KOPT-K1 (cell line): ENCODE data around the gene RSKR.
A peak's percentile ranks its signal among the peaks of the same experiment; 100 is the strongest.
"Not testable (repeated sequence)": the region's sequence is repeated elsewhere in the genome, so short reads cannot be mapped to it uniquely, and the experiment has no call there.

ENCODE experiments used
- H3K27ac ChIP-seq: fragments of 200-600 bp; sonication (generic); 2 replicates; pipeline ENCODE4 v1.5.1; 2016; ENCODE audit warnings: antibody characterized with exemption, mild to moderate bottlenecking, low read depth, low read length; ENCODE audit not compliant: poor library complexity, severe bottlenecking
- H3K36me3 ChIP-seq: fragments of 200-600 bp; sonication (generic); 2 replicates; pipeline ENCODE4 v1.5.1; 2017; ENCODE audit warnings: antibody characterized with exemption, mild to moderate bottlenecking, low read length, moderate library complexity; ENCODE audit not compliant: insufficient read depth
- H3K9me3 ChIP-seq: fragments of 200-600 bp; sonication (generic); 2 replicates; pipeline ENCODE4 v1.5.1; 2017; ENCODE audit warnings: antibody characterized with exemption, low read length, mild to moderate bottlenecking; ENCODE audit not compliant: insufficient read depth, poor library complexity, severe bottlenecking

Gene RSKR

DNA sequence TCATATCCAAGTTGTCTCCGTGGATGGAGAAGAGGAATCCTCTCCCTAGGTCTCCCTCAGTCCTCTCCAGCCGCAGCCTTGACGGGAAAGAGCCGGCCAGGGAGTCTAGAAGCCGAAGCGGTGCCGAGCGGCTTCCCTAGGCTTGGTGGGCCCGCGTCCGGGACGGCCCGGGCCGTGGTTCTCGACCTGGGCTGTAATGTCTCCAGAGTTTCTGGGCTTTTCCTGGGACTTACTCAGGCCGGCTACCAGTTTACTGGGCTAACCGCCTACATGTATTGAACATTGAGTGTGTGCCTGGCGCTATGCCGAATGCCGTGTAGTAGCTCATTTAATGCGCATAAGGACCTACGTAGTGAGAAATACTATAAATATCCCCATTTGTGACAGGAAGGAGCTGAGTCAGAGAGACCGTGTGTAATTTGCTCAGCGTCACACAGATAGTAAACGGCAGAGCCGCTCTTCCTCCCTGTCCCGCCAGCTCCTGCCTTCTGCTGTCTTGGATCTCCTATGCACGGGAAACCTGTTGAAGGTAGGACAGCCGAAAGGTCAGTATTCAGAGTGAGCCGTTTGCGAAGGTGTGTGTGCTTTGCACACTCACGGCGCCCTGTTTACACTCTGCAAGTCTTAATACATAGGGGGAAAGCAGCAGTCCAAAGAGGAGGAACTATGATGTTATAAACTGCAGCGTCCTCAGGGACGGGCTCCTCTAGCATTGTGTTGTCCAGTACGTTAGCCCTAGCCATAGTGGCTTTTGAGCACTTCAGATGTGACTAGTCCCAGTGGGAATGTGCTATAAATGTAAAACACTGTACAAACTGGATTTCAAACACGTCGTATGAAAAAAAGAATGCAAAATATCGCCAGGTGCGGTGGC lies 14.4 kb downstream of the RSKR start:
- Histone ChIP-seq H3K36me3 (peaks cover 20% of the 10 kb centered on the region), H3K27ac (peak overlapping the region; percentile 80), H3K9me3 (no peaks in the 10 kb centered on the region)

- no peaks in the 10 kb centered on the region for H3K9me3 ChIP-seq
- peak within 1 kb of the TSS; percentile 80 for H3K27ac ChIP-seq
- H3K36me3 ChIP-seq, result peaks cover 27% of the 10 kb centered on the region
Measured at GRCh38 chr17:28598799-28599310, 15.1 kb downstream of the RSKR start, which contains the start of gene SPAG5. SPAG5 (minus strand) TSS chr17:28599025; CDS start chr17:28598946, 79 bp downstream.

DNA sequence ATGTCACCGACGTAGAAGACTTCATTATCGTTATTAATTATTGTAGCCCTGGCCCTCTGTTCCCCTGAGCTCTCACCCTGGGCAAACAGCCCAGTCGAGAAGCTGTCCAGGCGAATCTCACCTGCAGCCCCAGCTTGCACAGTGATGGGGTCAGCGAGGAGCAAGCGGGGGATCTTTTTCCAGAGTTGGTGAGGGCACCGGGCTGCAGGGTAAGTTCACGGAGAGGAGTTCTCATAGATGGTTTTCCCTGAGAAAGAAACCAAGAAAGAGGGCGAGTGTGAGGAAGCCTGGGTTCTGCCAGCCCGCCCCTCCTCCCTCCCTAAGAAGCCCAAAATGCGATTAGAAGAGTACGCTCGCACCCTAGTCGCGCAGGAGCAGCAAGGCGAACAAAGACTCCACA lies 15.6 kb downstream of the RSKR start:
- no peaks in the 10 kb centered on the region for H3K9me3 ChIP-seq
- peaks cover 31% of the 10 kb centered on the region for H3K36me3 ChIP-seq
- peak overlapping the region; percentile 80 for H3K27ac ChIP-seq

GRCh38 chr17:28597606-28598383 lies 16.2 kb downstream of the RSKR start:
- peak overlapping the region; percentile 80 for H3K27ac ChIP-seq
- H3K36me3 ChIP-seq, result peaks cover 35% of the 10 kb centered on the region
- no peaks in the 10 kb centered on the region for H3K9me3 ChIP-seq

GRCh38 chr17:28592260-28592659 lies 21.7 kb downstream of the RSKR start:
- peaks cover 84% of the 10 kb centered on the region for H3K36me3 ChIP-seq
- no peaks in the 10 kb centered on the region for H3K9me3 ChIP-seq
- no peak overlapping the region for H3K27ac ChIP-seq

DNA sequence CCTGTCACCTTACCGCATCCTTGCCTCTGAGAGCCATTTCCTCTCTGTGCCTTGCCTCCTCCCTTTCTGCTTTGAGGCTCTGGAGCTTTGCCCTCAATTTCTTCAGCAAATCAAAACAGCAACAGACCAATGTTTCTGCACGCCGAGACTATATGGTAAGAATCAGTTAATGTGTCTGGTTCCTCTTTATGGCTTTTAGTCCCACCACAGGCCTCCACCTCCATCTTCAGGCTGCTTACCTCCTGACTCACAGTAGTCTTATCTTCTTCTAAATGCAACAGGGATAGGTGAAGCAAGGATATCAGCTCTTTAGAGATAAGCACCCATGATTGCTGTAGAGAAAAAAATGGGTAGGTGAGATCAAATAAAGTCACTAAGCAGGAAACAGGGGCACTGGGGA lies 28.1 kb downstream of the RSKR start:
- H3K36me3 ChIP-seq, result peaks cover 97% of the 10 kb centered on the region
- H3K27ac ChIP-seq, result no peak overlapping the region
- no peaks in the 10 kb centered on the region for H3K9me3 ChIP-seq

- no peaks in the 10 kb centered on the region for H3K9me3 ChIP-seq
- peaks cover 97% of the 10 kb centered on the region for H3K36me3 ChIP-seq
- H3K27ac ChIP-seq, result no peak overlapping the region
Measured at GRCh38 chr17:28584434-28584833, 29.6 kb downstream of the RSKR start.

- Histone ChIP-seq H3K36me3 (peaks cover 97% of the 10 kb centered on the region), H3K9me3 (no peaks in the 10 kb centered on the region)
Measured at GRCh38 chr17:28582513-28582912, 31.5 kb downstream of the RSKR start.

DNA sequence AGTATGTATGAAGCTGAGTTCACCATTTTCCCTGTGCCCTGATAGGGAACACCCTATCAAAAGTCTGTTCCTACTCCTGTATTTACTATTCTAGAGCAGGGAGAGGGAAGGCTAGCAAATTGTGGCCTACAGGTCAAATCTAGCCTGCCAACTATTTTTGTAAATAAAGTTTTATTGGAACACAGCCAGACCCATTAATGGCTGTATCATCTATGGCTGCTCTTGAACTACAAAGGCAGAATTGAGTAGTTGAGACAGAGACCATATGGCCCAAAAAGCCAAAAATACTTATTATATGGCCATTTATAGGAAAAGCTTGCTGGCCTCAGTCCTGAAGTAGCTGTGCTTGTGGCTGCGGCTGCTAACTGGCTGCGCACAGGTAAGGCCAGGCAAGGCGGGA lies 33.0 kb downstream of the RSKR start:
- H3K9me3 ChIP-seq, result no peaks in the 10 kb centered on the region
- peaks cover 88% of the 10 kb centered on the region for H3K36me3 ChIP-seq
- no peak overlapping the region for H3K27ac ChIP-seq

More at GRCh38 chr17:28582513-28582912, 31.5 kb downstream of the RSKR start:
- no peak overlapping the region for H3K27ac ChIP-seq

DNA sequence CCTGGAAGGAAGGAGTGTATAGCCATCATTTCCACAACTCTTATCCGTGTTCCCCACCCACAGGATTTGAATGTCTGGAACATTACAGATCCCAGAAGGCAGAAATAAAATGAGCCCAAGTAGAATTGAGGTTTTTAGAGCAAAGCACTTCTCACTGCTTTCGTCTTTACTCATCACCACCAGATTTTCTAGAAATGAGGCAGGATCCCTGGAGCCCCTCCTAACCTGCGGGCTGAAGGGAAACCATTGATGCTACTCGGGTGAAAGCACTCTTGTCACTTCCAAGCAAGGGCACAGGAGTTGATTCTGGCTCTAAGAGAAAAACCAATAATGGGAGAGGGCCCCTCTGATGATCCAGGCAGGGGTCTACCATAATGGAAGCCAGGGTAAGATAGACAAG lies 34.5 kb downstream of the RSKR start:
- no peaks in the 10 kb centered on the region for H3K9me3 ChIP-seq
- H3K36me3 ChIP-seq, result peaks cover 81% of the 10 kb centered on the region
- no peak overlapping the region for H3K27ac ChIP-seq

DNA sequence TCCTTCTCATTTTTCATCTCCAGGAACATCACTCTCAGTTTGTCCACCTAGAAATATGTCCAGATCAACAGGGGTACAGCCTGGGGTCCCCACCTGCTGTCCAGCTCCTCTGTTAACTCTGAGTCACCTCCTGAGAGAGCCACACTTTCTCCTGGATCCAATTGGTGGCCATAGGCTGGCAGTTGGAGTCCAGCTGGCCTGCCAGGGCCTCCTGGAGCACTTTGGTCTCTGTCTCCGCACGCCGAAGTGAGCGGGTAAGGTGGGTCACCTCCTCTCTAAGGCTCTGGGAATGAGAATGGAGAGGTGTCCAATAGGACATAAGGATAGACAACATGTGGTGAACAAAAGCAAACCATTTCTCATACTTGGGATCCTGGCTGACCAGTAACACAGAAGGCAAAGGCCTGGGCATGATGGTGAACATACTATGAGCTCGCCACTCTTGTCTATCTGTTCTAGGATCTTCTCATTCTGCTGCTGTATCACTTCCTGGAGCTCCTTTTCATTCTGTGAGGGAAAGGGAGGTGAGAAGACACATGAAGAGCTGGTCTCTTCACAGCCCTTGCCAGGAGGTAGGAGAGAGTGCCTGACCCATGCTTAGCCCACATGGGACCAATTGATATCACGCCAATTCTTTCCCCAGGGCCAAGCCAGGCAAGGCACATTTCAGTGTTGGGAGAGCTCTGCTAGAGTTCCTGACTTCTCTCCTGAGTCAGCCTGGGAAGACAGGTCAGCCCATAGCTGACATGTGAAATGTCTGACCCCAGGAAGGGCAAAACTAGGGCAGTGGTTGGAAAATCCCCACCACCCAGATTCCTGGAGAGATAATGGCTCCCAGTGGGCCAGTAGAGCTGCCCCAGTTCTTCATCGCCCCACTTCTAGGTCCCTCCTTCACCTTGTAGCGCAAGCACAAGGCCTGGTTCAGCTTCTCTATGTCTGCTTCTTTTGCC lies 35.5 kb downstream of the RSKR start:
- Histone ChIP-seq H3K36me3 (peaks cover 81% of the 10 kb centered on the region), H3K27ac (no peak overlapping the region)

GRCh38 chr17:28577466-28577824 lies 36.5 kb downstream of the RSKR start:
- peak overlapping the region; percentile 41 for H3K27ac ChIP-seq
- peaks cover 77% of the 10 kb centered on the region for H3K36me3 ChIP-seq
- H3K9me3 ChIP-seq, result no peaks in the 10 kb centered on the region

More for the DNA sequence above, 35.5 kb downstream of the RSKR start:
- no peaks in the 10 kb centered on the region for H3K9me3 ChIP-seq

GRCh38 chr17:28576758-28577465 lies 37.1 kb downstream of the RSKR start, which contains the start of gene ALDOC:
ALDOC (minus strand) TSS chr17:28576895; CDS start chr17:28575532, 1,363 bp downstream.
- H3K27ac ChIP-seq, result peak within 1 kb of the TSS; percentile 41
- no peaks in the 10 kb centered on the region for H3K9me3 ChIP-seq
- peaks cover 72% of the 10 kb centered on the region for H3K36me3 ChIP-seq

DNA sequence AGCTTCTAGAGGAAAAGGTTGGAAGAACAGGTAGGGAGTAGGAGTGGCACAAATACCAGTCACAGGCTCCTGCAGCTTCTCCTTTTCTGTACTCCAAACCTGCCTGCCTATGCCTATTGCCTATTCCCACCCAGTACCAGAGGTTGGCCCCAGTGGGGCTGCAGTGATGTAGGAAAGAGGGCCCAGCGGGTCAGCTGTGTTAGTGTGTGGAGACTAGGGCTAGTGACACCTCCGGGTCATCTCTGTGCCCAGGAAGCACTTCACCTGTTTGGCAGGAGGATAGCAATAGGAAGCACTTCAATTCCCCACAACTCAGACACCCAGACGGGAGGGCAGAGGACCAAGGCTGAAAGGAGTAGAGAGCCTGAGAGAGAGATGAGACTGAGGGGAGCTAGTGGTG lies 38.0 kb downstream of the RSKR start:
- H3K9me3 ChIP-seq, H3K27ac ChIP-seq: not testable (repeated sequence)
- H3K36me3 ChIP-seq, result peaks cover 66% of the 10 kb centered on the region
